WTC11 (cell line): ENCODE measurements around the gene IRF8.

Experiments used
- NFYB ChIP-seq: sonication (generic); formaldehyde crosslinking; conservative IDR thresholded peaks from 2 replicates; pipeline ENCODE4 v1.8.0; 2022; ENCODE audit warnings: low read depth, missing genetic modification reagents
- ZNF671 ChIP-seq: fragments of 250-450 bp; sonication (Bioruptor Pico); IDR thresholded peaks from 2 replicates; pipeline ENCODE4 v1.8.0; 2021; ENCODE audit warnings: mild to moderate bottlenecking
- TF ChIP-seq, protein P1 (sequence below): fragments of 200-600 bp; IDR thresholded peaks from 2 replicates; pipeline ENCODE4 v1.8.0; 2022; ENCODE audit warnings: antibody characterized with exemption
- TF ChIP-seq, protein P2 (sequence below): sonication (generic); formaldehyde crosslinking; conservative IDR thresholded peaks from 2 replicates; pipeline ENCODE4 v1.8.1; 2022; ENCODE audit warnings: mild to moderate bottlenecking, missing genetic modification reagents

DNA sequence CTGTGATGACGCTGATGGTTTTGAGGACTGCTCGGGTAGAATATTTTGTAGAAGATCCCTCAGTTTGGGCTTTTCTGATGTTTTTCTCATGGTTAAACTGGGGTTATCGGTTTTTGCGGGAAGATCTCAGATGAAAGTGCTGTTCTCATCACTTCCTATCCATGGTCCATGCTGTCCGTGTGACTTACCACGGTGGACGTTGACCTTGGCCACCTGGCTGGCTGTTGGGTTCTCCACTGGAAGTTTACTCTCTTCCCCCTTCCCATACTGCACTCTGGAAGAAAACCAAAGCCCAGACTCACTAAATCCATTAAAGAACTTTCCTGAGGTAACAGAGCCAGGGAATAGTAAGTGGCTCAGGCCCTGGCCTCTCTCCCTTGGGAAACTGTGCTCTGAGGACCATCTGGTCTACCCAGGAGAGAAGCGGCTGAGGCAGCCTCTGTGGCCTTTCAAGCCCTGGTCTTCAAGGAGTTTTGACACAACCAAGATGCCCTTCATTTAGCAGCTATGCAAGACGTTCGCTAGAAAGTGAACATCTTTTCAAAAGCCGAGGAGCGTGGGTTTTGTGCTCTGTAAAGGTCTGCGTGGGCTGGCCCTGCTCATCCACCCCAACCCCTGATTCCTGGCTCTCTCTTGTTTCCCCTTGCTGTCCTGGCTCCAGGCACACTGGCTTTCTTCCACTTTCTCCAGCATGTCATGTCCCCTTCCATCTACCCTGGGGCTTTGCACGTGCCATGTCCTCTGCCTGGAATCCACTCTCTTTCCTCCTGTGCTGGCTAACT, 43.1 kb downstream of the IRF8 start:
- TF ChIP-seq, protein P1, sequence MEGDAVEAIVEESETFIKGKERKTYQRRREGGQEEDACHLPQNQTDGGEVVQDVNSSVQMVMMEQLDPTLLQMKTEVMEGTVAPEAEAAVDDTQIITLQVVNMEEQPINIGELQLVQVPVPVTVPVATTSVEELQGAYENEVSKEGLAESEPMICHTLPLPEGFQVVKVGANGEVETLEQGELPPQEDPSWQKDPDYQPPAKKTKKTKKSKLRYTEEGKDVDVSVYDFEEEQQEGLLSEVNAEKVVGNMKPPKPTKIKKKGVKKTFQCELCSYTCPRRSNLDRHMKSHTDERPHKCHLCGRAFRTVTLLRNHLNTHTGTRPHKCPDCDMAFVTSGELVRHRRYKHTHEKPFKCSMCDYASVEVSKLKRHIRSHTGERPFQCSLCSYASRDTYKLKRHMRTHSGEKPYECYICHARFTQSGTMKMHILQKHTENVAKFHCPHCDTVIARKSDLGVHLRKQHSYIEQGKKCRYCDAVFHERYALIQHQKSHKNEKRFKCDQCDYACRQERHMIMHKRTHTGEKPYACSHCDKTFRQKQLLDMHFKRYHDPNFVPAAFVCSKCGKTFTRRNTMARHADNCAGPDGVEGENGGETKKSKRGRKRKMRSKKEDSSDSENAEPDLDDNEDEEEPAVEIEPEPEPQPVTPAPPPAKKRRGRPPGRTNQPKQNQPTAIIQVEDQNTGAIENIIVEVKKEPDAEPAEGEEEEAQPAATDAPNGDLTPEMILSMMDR = no peak
- TF ChIP-seq ZNF671 (no peak), NFYB (no peak)
- TF ChIP-seq, protein P2, sequence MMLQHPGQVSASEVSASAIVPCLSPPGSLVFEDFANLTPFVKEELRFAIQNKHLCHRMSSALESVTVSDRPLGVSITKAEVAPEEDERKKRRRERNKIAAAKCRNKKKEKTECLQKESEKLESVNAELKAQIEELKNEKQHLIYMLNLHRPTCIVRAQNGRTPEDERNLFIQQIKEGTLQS (CRISPR knock-in tag) = no peak
